Mammary epithelial cell (primary cell): ENCODE measurements around the gene LSM12.

Experiments
- EZH2 ChIP-seq: IDR thresholded peaks from 2 replicates; pipeline ENCODE4 v1.6.1; 2012; ENCODE audit warnings: low read length, inconsistent platforms, borderline replicate concordance
- TF ChIP-seq, protein P1 (sequence below), 2 donors: IDR thresholded peaks in 1 of 2; conservative IDR thresholded peaks in 1 of 2; 2 replicates each; pipeline ENCODE4 v1.5.1; 2011 to 2012; ENCODE audit warnings: inconsistent platforms in 2 of 2, low read length in 2 of 2, mild to moderate bottlenecking in 2 of 2, control low read depth in 1 of 2, low read depth in 1 of 2; ENCODE audit not compliant: insufficient read depth in 1 of 2; ENCODE audit errors: extremely low read depth in 1 of 2

DNA sequence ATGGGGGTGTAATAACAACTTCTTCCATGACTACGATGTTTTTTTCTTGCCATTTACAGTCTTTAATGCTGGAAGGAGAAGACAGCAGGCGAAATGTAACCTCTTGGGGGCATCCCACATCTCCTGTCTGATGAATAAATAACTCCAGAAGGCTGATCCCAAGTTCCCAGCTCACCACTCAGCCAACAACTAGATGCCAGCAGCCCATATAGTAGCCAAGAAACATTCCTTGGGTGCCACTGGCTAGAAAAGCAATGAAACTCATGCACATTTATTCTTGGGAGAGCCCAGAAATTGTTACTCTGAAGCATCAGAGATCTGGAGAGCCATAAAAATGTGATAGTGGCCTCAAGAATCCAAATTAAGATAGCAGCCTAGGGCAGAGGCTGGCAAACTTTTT lies 29.0 kb downstream of the LSM12 start:
- TF ChIP-seq EZH2 = no peak
- TF ChIP-seq, protein P1, sequence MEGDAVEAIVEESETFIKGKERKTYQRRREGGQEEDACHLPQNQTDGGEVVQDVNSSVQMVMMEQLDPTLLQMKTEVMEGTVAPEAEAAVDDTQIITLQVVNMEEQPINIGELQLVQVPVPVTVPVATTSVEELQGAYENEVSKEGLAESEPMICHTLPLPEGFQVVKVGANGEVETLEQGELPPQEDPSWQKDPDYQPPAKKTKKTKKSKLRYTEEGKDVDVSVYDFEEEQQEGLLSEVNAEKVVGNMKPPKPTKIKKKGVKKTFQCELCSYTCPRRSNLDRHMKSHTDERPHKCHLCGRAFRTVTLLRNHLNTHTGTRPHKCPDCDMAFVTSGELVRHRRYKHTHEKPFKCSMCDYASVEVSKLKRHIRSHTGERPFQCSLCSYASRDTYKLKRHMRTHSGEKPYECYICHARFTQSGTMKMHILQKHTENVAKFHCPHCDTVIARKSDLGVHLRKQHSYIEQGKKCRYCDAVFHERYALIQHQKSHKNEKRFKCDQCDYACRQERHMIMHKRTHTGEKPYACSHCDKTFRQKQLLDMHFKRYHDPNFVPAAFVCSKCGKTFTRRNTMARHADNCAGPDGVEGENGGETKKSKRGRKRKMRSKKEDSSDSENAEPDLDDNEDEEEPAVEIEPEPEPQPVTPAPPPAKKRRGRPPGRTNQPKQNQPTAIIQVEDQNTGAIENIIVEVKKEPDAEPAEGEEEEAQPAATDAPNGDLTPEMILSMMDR (conservative IDR thresholded peaks at IDR 0.05 in 1 of 2, IDR thresholded peaks at IDR 0.05 in 1 of 2; ENCODE audit: extremely low read depth in 1 of 2, insufficient read depth in 1 of 2, low read depth in 1 of 2, low read length in 2 of 2) = no peak
